GM12865 (cell line): ENCODE data around the gene AP3D1.
A peak's percentile ranks its signal among the peaks of the same experiment; 100 is the strongest.

ENCODE experiments used
- DNase-seq: peaks from one replicate; pipeline ENCODE4 v3.0.0; 2010; ENCODE audit warnings: low read depth
- H3K4me3 ChIP-seq: 2 replicates; pipeline ENCODE4 v1.5.1; 2011; ENCODE audit warnings: mild to moderate bottlenecking, low read depth, low read length, control low read depth
- CTCF ChIP-seq: IDR thresholded peaks from 2 replicates; pipeline ENCODE4 v1.5.1; 2011; ENCODE audit warnings: low read length, control low read depth, low read depth, inconsistent platforms; ENCODE audit not compliant: insufficient read depth; ENCODE audit errors: missing control alignments

Gene AP3D1

GRCh38 chr19:2070986-2071673 lies 80.2 kb downstream of the AP3D1 start:
- no peak for TF ChIP-seq CTCF
- DNase-seq: no peak
- H3K4me3 ChIP-seq: no peak overlapping the region

GRCh38 chr19:2070436-2070827 lies 80.9 kb downstream of the AP3D1 start:
- TF ChIP-seq CTCF: no peak
- no peak overlapping the region for H3K4me3 ChIP-seq
- DNase-seq: no peak

GRCh38 chr19:2064788-2065524 lies 86.4 kb downstream of the AP3D1 start:
- no peak for DNase-seq
- no peak for TF ChIP-seq CTCF
- H3K4me3 ChIP-seq: no peak overlapping the region

- DNase-seq: no peak
- no peak for TF ChIP-seq CTCF
Observed at GRCh38 chr19:2064395-2064787, 87.0 kb downstream of the AP3D1 start.

GRCh38 chr19:2063824-2064223 lies 87.5 kb downstream of the AP3D1 start:
- peak; percentile 73 for DNase-seq
- H3K4me3 ChIP-seq: no peak overlapping the region
- no peak for TF ChIP-seq CTCF

More at GRCh38 chr19:2064395-2064787, 87.0 kb downstream of the AP3D1 start:
- H3K4me3 ChIP-seq: no peak overlapping the region

- no peak for TF ChIP-seq CTCF
- peak overlapping the region; percentile 65 for H3K4me3 ChIP-seq
- no peak for DNase-seq
Observed at GRCh38 chr19:2062770-2063169, 88.6 kb downstream of the AP3D1 start.
